PC-9 (cell line): ENCODE results near the gene FNDC11.

Experiments used
- EZH2 ChIP-seq: fragments of 200-600 bp; sonication (generic); IDR thresholded peaks from 2 replicates; pipeline ENCODE4 v1.8.0; 2017; ENCODE audit warnings: antibody characterized with exemption, low read depth
- TF ChIP-seq, protein P1 (sequence below): fragments of 200-600 bp; sonication (generic); conservative IDR thresholded peaks from 2 replicates; pipeline ENCODE4 v1.6.1; 2017; ENCODE audit warnings: mixed run types, antibody characterized with exemption, mild to moderate bottlenecking, moderate library complexity

DNA sequence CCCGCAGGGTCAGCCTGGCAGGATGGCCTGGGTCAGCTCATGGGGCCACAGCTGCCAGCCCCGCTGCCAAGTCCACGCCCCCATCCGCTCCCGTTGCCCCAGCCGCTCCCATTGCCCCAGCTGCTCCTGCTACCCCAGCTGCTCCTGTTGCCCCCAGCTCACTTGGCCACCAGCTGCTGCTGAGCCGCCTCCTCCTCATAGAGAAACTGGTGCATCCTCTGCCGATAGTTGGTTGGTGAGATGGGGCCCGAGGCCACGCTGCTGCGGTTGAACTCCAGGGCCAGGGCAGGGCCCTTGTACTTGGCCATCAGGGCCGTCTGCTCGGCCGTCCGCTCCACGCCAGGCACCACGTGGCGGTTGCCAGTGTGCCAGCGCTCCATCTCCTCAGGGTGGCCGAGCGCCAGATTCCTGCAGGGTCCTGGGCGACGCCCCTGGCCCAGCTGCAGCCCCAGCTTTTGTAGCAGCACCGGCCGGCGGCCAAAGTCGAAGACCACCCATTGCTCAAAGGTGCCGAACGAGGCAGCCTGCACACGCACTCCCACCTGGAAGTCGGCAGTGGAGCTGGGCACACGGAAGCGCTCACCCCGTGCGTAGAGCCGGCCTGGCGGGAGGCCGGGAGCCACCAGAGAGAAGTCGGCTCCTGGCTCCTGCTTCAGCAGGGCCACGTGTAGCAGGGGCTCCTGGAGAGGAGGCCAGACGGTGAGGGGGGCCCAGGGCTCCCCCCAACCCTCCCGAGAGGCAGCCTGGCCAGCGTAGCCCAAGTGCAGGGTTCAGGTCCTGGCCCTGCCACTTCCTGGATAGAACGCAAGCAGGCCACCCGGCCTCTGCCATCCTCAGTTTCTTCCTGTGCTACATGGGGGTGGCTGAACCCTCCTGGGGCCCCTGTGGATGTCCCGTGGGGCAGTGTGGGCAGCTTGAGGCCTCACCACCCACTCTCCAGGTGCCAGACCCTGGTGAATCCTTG lies 15.3 kb downstream of the FNDC11 start:
- TF ChIP-seq, protein P1, sequence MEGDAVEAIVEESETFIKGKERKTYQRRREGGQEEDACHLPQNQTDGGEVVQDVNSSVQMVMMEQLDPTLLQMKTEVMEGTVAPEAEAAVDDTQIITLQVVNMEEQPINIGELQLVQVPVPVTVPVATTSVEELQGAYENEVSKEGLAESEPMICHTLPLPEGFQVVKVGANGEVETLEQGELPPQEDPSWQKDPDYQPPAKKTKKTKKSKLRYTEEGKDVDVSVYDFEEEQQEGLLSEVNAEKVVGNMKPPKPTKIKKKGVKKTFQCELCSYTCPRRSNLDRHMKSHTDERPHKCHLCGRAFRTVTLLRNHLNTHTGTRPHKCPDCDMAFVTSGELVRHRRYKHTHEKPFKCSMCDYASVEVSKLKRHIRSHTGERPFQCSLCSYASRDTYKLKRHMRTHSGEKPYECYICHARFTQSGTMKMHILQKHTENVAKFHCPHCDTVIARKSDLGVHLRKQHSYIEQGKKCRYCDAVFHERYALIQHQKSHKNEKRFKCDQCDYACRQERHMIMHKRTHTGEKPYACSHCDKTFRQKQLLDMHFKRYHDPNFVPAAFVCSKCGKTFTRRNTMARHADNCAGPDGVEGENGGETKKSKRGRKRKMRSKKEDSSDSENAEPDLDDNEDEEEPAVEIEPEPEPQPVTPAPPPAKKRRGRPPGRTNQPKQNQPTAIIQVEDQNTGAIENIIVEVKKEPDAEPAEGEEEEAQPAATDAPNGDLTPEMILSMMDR, result no peak
- no peak for TF ChIP-seq EZH2
